Fibroblast of gingiva (primary cell): ENCODE measurements around the gene KCNS3.

Experiments
- DNase-seq: peaks from one replicate; pipeline ENCODE4 v3.0.0-alpha.2; 2011; ENCODE audit warnings: low read depth

KCNS3 gene

GRCh38 chr2:17878281-17879136 is at the start of gene KCNS3:
TSS of gene KCNS3 (plus strand) at chr2:17878667. CDS start at chr2:17931009, 52,342 bp downstream.
- peak; percentile 12 for DNase-seq

- DNase-seq: peak; percentile 29
These were observed 48.1 kb upstream of the KCNS3 start for GRCh38 chr2:17830053-17831034.

GRCh38 chr2:17835516-17835915 is 43.0 kb upstream of the KCNS3 start:
- DNase-seq: no peak

- no peak for DNase-seq
These were observed 38.5 kb upstream of the KCNS3 start for GRCh38 chr2:17839959-17840358.

GRCh38 chr2:17843457-17843856 is 35.0 kb upstream of the KCNS3 start:
- no peak for DNase-seq

GRCh38 chr2:17845806-17846205 is 32.7 kb upstream of the KCNS3 start:
- DNase-seq: no peak

GRCh38 chr2:17846676-17847075 is 31.8 kb upstream of the KCNS3 start:
- no peak for DNase-seq

GRCh38 chr2:17847236-17847635 is 31.2 kb upstream of the KCNS3 start:
- DNase-seq: no peak

GRCh38 chr2:17849275-17849674 is 29.2 kb upstream of the KCNS3 start:
- no peak for DNase-seq

- DNase-seq: no peak
These were observed 28.3 kb upstream of the KCNS3 start for GRCh38 chr2:17850151-17850550.

GRCh38 chr2:17851731-17852585 is 26.5 kb upstream of the KCNS3 start:
- peak; percentile 54 for DNase-seq

- DNase-seq: no peak
These were observed 24.7 kb upstream of the KCNS3 start for GRCh38 chr2:17853799-17854198.

GRCh38 chr2:17857021-17857420 is 21.4 kb upstream of the KCNS3 start:
- no peak for DNase-seq

GRCh38 chr2:17858064-17858463 is 20.4 kb upstream of the KCNS3 start:
- DNase-seq: no peak

- no peak for DNase-seq
These were observed 14.9 kb upstream of the KCNS3 start for GRCh38 chr2:17863539-17863938.

- DNase-seq: no peak
These were observed 13.8 kb upstream of the KCNS3 start for GRCh38 chr2:17864676-17865075.

- no peak for DNase-seq
These were observed 11.3 kb upstream of the KCNS3 start for GRCh38 chr2:17867133-17867532.

GRCh38 chr2:17869128-17869527 is 9.3 kb upstream of the KCNS3 start:
- no peak for DNase-seq

- DNase-seq: no peak
These were observed 6.8 kb upstream of the KCNS3 start for GRCh38 chr2:17871639-17872038.

GRCh38 chr2:17873021-17873420 is 5.4 kb upstream of the KCNS3 start:
- no peak for DNase-seq

- DNase-seq: no peak
These were observed 1.9 kb upstream of the KCNS3 start for GRCh38 chr2:17876590-17876989.

- no peak for DNase-seq
These were observed 621 bp upstream of the KCNS3 start for GRCh38 chr2:17877811-17878280.
